ENCODE results near the gene GRIK4. TPM values are rescaled to one million over a fixed set of nuclear protein-coding genes. Genes with fewer than 3 reads are reported as not detected.

GRIK4 gene
- total RNA-seq, 1 experiment from 2014 or later, result not detected

- peaks cover 63% of the 10 kb centered on the region for H3K27me3 ChIP-seq (ENCODE audit: low read length)
- POLR2A ChIA-PET (ENCODE audit: unreplicated experiment), result no interaction called here
- BruUV-seq (replicated peaks), result no TSS peak
Measured at GRCh38 chr11:120740380-120740779, 228.8 kb downstream of the GRIK4 start.

GRCh38 chr11:120744016-120744994 lies 232.8 kb downstream of the GRIK4 start:
- Histone ChIP-seq H3K27ac (ENCODE audit: low read length) (no peak overlapping the region), H4K20me1 (ENCODE audit: low read length) (no peaks in the 10 kb centered on the region), H3K36me3 (ENCODE audit: low read depth, low read length) (no peaks in the 10 kb centered on the region), H3K4me3 (ENCODE audit: low read length) (no peak overlapping the region), H3F3A (ENCODE audit: low read length, unreplicated experiment) (no peaks in the 10 kb centered on the region), H3K9me3 (ENCODE audit: low read length) (no peaks in the 10 kb centered on the region), H3K27me3 (ENCODE audit: low read length) (peaks cover 80% of the 10 kb centered on the region), H3K79me2 (ENCODE audit: low read length) (no peaks in the 10 kb centered on the region), H3K4me2 (ENCODE audit: low read length) (no peak overlapping the region), H2AFZ (ENCODE audit: low read length) (no peak overlapping the region), H3K9me2 (replicated peaks; ENCODE audit: low read length) (no peaks in the 10 kb centered on the region), H3K9ac (ENCODE audit: low read length) (no peak overlapping the region), H3K4me1 (ENCODE audit: insufficient read depth, low read length) (no peaks in the 10 kb centered on the region)
- no peak for TF ChIP-seq EZH2 (IDR thresholded peaks at IDR 0.05; ENCODE audit: low read length, unreplicated experiment)
- no peak for TF ChIP-seq EZH2phosphoT487 (IDR thresholded peaks at IDR 0.05; ENCODE audit: borderline replicate concordance, low read length)
- TF ChIP-seq CTCF (conservative IDR thresholded peaks at IDR 0.05; ENCODE audit: low read depth, low read length), result peak; percentile 25; the same call in 1 of the 2 replicates
- intact Hi-C loops (cut with micrococcal nuclease), result no loop called here
- ChIA-PET POLR2A (ENCODE audit: unreplicated experiment) (interaction anchor here (0.6 kb wide), 1 partner anchor 36 kb away, joined by 8 read pairs; no protein-coding TSS in a partner anchor), CTCF (no interaction called here)
- ATAC-seq, result no peak
- BruUV-seq (replicated peaks), result no TSS peak
- peak; percentile 5 for DNase-seq

More at GRCh38 chr11:120740380-120740779, 228.8 kb downstream of the GRIK4 start:
- Histone ChIP-seq H3K9me2 (replicated peaks; ENCODE audit: low read length) (no peaks in the 10 kb centered on the region), H3F3A (ENCODE audit: low read length, unreplicated experiment) (no peaks in the 10 kb centered on the region), H4K20me1 (ENCODE audit: low read length) (no peaks in the 10 kb centered on the region), H3K79me2 (ENCODE audit: low read length) (no peaks in the 10 kb centered on the region), H3K4me1 (ENCODE audit: insufficient read depth, low read length) (no peaks in the 10 kb centered on the region), H3K9ac (ENCODE audit: low read length) (no peak overlapping the region), H3K4me2 (ENCODE audit: low read length) (no peak overlapping the region), H3K27ac (ENCODE audit: low read length) (no peak overlapping the region), H2AFZ (ENCODE audit: low read length) (no peak overlapping the region), H3K4me3 (ENCODE audit: low read length) (no peak overlapping the region), H3K9me3 (ENCODE audit: low read length) (no peaks in the 10 kb centered on the region), H3K36me3 (ENCODE audit: low read depth, low read length) (no peaks in the 10 kb centered on the region)
- intact Hi-C loops (cut with micrococcal nuclease), result no loop called here
- CTCF ChIA-PET, result no interaction called here
- DNase-seq, result no peak
- TF ChIP-seq EZH2 (IDR thresholded peaks at IDR 0.05; ENCODE audit: low read length, unreplicated experiment), result no peak
- no peak for TF ChIP-seq EZH2phosphoT487 (IDR thresholded peaks at IDR 0.05; ENCODE audit: borderline replicate concordance, low read length)
- TF ChIP-seq CTCF (conservative IDR thresholded peaks at IDR 0.05; ENCODE audit: low read depth, low read length), result no peak
- ATAC-seq, result no peak

- POLR2A ChIA-PET (ENCODE audit: unreplicated experiment), result no interaction called here
- no peak overlapping the region for H3K4me3 ChIP-seq (ENCODE audit: low read length)
- no peak for TF ChIP-seq EZH2 (IDR thresholded peaks at IDR 0.05; ENCODE audit: low read length, unreplicated experiment)
- TF ChIP-seq CTCF (conservative IDR thresholded peaks at IDR 0.05; ENCODE audit: low read depth, low read length), result no peak
- TF ChIP-seq EZH2phosphoT487 (IDR thresholded peaks at IDR 0.05; ENCODE audit: borderline replicate concordance, low read length), result no peak
- H3F3A ChIP-seq (ENCODE audit: low read length, unreplicated experiment), result no peaks in the 10 kb centered on the region
- no peak overlapping the region for H3K27ac ChIP-seq (ENCODE audit: low read length)
- ATAC-seq, result no peak
- H3K9me2 ChIP-seq (replicated peaks; ENCODE audit: low read length), result no peaks in the 10 kb centered on the region
- intact Hi-C loops (cut with micrococcal nuclease), result no loop called here
- H3K79me2 ChIP-seq (ENCODE audit: low read length), result no peaks in the 10 kb centered on the region
- DNase-seq, result no peak
- H3K9me3 ChIP-seq (ENCODE audit: low read length), result no peaks in the 10 kb centered on the region
- no peaks in the 10 kb centered on the region for H4K20me1 ChIP-seq (ENCODE audit: low read length)
- CTCF ChIA-PET, result interaction anchor here (0.6 kb wide), 1 partner anchor 310 kb away, joined by 3 read pairs; no protein-coding TSS in a partner anchor
- no peak overlapping the region for H3K4me2 ChIP-seq (ENCODE audit: low read length)
- no peaks in the 10 kb centered on the region for H3K36me3 ChIP-seq (ENCODE audit: low read depth, low read length)
- no peak overlapping the region for H3K9ac ChIP-seq (ENCODE audit: low read length)
- H3K4me1 ChIP-seq (ENCODE audit: insufficient read depth, low read length), result no peaks in the 10 kb centered on the region
- peaks cover 86% of the 10 kb centered on the region for H3K27me3 ChIP-seq (ENCODE audit: low read length)
- no peak overlapping the region for H2AFZ ChIP-seq (ENCODE audit: low read length)
- no TSS peak for BruUV-seq (replicated peaks)
Measured at GRCh38 chr11:120746376-120746775, 234.8 kb downstream of the GRIK4 start.

Data from PC-3 (cell line).